Measurements from ENCODE around the gene CDK19.
"Not testable (repeated sequence)": the region's sequence is repeated elsewhere in the genome, so short reads cannot be mapped to it uniquely, and the experiment has no call there.

The CDK19 gene

GRCh38 chr6:110590821-110591351 lies 224.4 kb downstream of the CDK19 start:
- Histone ChIP-seq H3K4me1 (ENCODE audit: insufficient read depth, poor library complexity, severe bottlenecking) (no peaks in the 10 kb centered on the region), H3K4me3 (ENCODE audit: severe bottlenecking) (no peak overlapping the region), H3K9me3 (ENCODE audit: severe bottlenecking) (no peaks in the 10 kb centered on the region), H3K27me3 (ENCODE audit: insufficient read depth, poor library complexity, severe bottlenecking) (no peaks in the 10 kb centered on the region), H3K27ac (ENCODE audit: poor library complexity, severe bottlenecking) (no peak overlapping the region), H3K36me3 (ENCODE audit: low read depth) (no peaks in the 10 kb centered on the region)
- TF ChIP-seq, protein P1, sequence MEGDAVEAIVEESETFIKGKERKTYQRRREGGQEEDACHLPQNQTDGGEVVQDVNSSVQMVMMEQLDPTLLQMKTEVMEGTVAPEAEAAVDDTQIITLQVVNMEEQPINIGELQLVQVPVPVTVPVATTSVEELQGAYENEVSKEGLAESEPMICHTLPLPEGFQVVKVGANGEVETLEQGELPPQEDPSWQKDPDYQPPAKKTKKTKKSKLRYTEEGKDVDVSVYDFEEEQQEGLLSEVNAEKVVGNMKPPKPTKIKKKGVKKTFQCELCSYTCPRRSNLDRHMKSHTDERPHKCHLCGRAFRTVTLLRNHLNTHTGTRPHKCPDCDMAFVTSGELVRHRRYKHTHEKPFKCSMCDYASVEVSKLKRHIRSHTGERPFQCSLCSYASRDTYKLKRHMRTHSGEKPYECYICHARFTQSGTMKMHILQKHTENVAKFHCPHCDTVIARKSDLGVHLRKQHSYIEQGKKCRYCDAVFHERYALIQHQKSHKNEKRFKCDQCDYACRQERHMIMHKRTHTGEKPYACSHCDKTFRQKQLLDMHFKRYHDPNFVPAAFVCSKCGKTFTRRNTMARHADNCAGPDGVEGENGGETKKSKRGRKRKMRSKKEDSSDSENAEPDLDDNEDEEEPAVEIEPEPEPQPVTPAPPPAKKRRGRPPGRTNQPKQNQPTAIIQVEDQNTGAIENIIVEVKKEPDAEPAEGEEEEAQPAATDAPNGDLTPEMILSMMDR (IDR thresholded peaks at IDR 0.05; ENCODE audit: poor library complexity, severe bottlenecking) = no peak
- DNase-seq (ENCODE audit: low spot score) (no peak), ATAC-seq (ENCODE audit: low read depth) (no peak)

DNA sequence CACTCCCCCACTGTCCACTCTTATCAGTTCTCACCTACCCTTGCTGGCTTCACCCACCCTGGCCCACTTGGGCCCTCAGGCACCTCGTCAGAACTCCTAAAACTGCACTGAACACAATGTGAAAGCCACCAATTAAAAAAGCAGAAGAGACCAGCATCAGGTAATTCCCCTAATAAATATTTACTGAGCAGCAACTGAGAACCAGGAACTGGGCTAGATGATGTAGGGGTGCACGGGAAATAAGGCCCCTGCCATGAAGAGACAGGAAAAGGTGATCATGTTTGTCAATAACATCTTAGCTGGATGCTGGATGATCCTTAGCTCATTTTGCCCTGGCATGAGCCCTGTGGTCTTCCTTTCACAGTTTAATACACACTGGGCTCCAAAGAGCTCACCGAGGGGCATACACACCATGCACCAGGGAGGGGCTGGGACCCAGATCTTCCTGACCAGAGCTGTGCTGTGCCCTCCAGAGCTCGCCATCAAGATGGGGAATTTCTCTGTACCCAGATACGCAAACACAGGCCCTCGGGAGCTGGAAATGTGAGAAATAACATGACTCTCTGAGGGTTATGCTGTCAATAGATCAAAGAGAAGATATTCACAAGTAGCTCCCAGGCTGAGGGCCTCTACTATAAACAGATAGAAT lies 225.3 kb downstream of the CDK19 start:
- H3K4me1 ChIP-seq (ENCODE audit: insufficient read depth, poor library complexity, severe bottlenecking) = no peaks in the 10 kb centered on the region
- no peaks in the 10 kb centered on the region for H3K27me3 ChIP-seq (ENCODE audit: insufficient read depth, poor library complexity, severe bottlenecking)
- no peak overlapping the region for H3K4me3 ChIP-seq (ENCODE audit: severe bottlenecking)
- no peaks in the 10 kb centered on the region for H3K36me3 ChIP-seq (ENCODE audit: low read depth)
- no peaks in the 10 kb centered on the region for H3K9me3 ChIP-seq (ENCODE audit: severe bottlenecking)
- no peak overlapping the region for H3K27ac ChIP-seq (ENCODE audit: poor library complexity, severe bottlenecking)
- DNase-seq (ENCODE audit: low spot score) = no peak
- TF ChIP-seq, protein P1 (IDR thresholded peaks at IDR 0.05; ENCODE audit: poor library complexity, severe bottlenecking) = no peak
- no peak for ATAC-seq (ENCODE audit: low read depth)

GRCh38 chr6:110587328-110587727 lies 227.9 kb downstream of the CDK19 start:
- no peak for DNase-seq (ENCODE audit: low spot score)
- Histone ChIP-seq H3K9me3 (ENCODE audit: severe bottlenecking) (no peaks in the 10 kb centered on the region), H3K4me3 (ENCODE audit: severe bottlenecking) (no peak overlapping the region), H3K4me1 (ENCODE audit: insufficient read depth, poor library complexity, severe bottlenecking) (no peaks in the 10 kb centered on the region), H3K27me3 (ENCODE audit: insufficient read depth, poor library complexity, severe bottlenecking) (no peaks in the 10 kb centered on the region), H3K36me3 (ENCODE audit: low read depth) (no peaks in the 10 kb centered on the region), H3K27ac (ENCODE audit: poor library complexity, severe bottlenecking) (no peak overlapping the region)
- TF ChIP-seq, protein P1 (IDR thresholded peaks at IDR 0.05; ENCODE audit: poor library complexity, severe bottlenecking) = no peak
- ATAC-seq (ENCODE audit: low read depth) = no peak

GRCh38 chr6:110581679-110582078 lies 233.6 kb downstream of the CDK19 start:
- H3K4me3 ChIP-seq (ENCODE audit: severe bottlenecking) = no peak overlapping the region
- no peaks in the 10 kb centered on the region for H3K36me3 ChIP-seq (ENCODE audit: low read depth)
- H3K9me3 ChIP-seq (ENCODE audit: severe bottlenecking) = no peaks in the 10 kb centered on the region
- TF ChIP-seq, protein P1 (IDR thresholded peaks at IDR 0.05; ENCODE audit: poor library complexity, severe bottlenecking) = no peak
- no peaks in the 10 kb centered on the region for H3K27me3 ChIP-seq (ENCODE audit: insufficient read depth, poor library complexity, severe bottlenecking)
- DNase-seq (ENCODE audit: low spot score) = no peak
- ATAC-seq (ENCODE audit: low read depth) = no peak
- no peaks in the 10 kb centered on the region for H3K4me1 ChIP-seq (ENCODE audit: insufficient read depth, poor library complexity, severe bottlenecking)
- no peak overlapping the region for H3K27ac ChIP-seq (ENCODE audit: poor library complexity, severe bottlenecking)

DNA sequence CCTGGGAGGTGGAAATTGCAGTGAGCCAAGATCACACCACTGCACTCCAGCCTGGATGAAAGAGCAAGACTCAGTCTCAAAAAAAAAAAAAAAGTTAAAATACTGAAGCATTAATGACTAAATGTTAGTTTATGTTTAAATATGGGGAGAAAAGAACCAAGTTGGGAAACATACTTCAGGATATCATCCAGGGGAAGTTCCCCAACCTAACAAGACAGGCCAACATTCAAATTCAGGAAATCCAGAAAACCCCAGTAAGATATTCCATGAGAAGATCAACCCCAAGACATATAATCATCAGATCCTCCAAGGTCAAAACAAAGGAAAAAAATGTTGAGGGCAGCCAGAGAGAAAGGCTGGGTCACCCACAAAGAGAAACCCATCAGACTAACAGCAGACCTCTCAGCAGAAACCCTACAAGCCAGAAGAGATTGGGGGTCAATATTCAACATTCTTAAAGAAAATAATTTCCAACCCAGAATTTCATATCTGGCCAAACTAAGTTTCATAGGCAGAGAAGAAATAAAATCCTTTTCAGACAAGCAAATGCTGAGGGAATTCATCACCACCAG lies 237.6 kb downstream of the CDK19 start:
- not testable (repeated sequence) for H3K36me3 ChIP-seq (ENCODE audit: low read depth); ATAC-seq (ENCODE audit: low read depth); H3K4me3 ChIP-seq (ENCODE audit: severe bottlenecking); H3K9me3 ChIP-seq (ENCODE audit: severe bottlenecking); H3K27me3 ChIP-seq (ENCODE audit: insufficient read depth, poor library complexity, severe bottlenecking); H3K27ac ChIP-seq (ENCODE audit: poor library complexity, severe bottlenecking); H3K4me1 ChIP-seq (ENCODE audit: insufficient read depth, poor library complexity, severe bottlenecking); DNase-seq (ENCODE audit: low spot score)
